OCI-LY3 (cell line): Measurements from ENCODE around the gene SLC19A2.

ENCODE experiments used
- CTCF ChIP-seq: fragments of 200-600, 300-600 bp; sonication (generic); IDR thresholded peaks from 2 replicates; pipeline ENCODE4 v1.5.1; 2014; ENCODE audit warnings: antibody characterized with exemption, low read length, low read depth
- EZH2phosphoT487 ChIP-seq: fragments of 200-600 bp; shearing (Covaris generic); IDR thresholded peaks from 2 replicates; pipeline ENCODE4 v1.6.1; 2018; ENCODE audit warnings: antibody characterized with exemption, mixed run types, low read depth

- TF ChIP-seq CTCF (no peak), EZH2phosphoT487 (no peak)
Observed at GRCh38 chr1:169526120-169526832, 40.5 kb upstream of the SLC19A2 start.
